COR-L47 (cell line): Measurements from ENCODE around the gene KSR2.
"Not testable (repeated sequence)": the region's sequence is repeated elsewhere in the genome, so short reads cannot be mapped to it uniquely, and the experiment has no call there.

Experiments used
- DNase-seq: peaks from one replicate; lab custom pipeline; 2025; lab: John Stamatoyannopoulos, UW

The KSR2 gene

DNA sequence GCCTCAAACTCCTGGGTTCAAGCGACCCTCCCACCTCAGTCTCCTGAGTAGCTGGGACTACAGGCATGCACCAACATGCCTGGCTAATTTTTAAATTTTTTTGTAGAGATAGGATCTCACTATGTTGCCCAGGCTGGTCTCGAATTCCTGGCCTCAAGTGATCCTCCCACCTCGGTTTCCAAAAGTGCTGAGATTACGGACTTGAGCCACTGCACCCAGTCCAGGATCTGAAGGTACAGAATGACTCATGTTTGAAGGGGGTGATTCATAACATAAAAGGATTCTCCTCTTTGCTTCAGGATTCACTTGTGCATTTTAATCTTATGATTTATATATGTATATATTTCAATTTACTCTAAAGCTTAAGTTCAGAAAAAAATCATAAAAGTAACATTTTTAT is 111.7 kb downstream of the KSR2 start:
- DNase-seq = not testable (repeated sequence)

DNA sequence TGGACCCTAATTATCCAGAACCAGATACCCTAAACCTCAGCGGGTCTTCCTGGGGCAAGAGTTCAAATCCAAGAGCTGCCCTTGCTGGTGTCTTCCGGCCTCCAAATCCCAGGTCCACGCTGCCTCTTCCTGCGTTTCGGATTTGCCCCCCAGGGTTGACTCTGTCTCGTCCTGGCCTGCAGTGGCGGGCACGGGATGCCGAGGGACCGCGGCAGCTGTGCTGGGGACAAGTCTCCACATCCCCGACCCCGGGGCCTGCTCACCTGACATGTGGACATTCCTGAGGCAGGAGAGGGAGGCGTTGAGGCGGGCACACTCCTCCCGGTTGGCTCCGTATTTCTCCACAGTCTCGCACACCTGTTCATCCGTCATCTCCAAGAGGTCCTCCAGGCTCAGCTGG is 113.6 kb downstream of the KSR2 start:
- no peak for DNase-seq

DNA sequence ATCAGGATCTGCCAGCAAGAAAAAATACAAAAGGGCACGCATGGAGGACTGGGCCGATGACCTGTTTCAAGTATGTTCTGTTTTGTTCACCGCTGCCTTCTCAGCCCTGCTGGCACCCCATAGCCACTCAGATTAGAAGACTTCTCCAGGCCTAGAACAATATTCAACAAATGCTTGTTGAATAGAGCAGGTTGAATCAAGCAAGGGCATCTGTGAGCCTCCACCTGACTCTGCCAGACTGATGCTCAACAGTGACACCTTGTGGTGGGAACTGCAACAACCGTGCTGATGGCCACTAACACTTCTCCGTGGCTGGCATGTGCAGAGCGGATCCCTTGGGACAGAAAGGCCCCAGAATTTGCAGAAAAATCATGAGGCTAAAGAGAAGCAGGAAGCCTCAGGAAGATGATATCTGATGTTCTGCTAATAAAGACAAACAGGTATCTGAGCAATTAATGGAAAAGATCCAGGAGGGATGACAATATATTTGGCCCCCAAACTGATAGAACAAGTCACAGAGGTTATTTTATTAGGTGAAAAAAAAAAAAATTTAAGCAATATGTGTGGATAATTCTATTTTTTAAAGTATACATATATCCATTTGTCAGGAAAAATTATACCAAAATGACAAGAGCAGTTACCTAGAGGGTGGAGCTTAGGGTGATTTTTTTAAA is 114.3 kb downstream of the KSR2 start:
- DNase-seq = peak; percentile 13

DNA sequence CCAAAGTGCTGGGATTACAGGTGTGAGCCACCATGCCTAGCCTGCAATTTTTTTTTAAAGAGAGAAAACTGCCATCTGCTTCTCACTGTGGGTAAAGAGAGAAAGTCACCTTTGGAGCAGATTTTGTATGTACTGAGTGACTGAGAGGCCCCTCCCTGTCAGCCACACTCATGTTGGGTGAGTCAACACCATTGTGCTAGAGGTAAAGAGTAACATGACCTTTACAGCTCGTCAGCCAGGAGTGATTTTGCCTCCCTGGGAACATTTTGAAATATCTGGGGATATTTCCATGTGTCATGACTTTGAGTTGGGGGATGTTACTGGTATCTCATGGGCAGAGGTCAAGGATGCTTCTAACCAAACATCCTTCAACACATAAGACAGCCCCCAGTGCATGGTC is 115.2 kb downstream of the KSR2 start:
- DNase-seq = no peak

DNA sequence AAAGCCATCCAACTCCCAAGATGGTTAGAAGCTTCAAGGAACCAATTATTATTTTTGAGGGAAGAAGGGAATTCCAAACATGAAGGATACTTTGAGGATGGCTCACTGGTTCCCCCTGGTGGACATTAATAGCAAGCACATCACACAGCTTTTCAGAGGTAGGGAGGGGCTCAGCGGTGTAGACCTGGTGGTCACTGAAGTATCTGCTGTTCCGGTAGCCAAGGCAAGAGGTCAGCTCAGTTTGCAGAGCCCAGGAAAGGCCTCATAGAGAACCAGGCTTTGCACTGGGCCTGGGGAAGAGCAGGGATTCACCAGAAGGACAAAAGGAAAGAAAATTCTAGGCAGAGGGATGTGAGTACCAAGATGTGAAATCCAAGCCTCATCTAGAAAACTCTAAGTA is 118.7 kb downstream of the KSR2 start:
- peak; percentile 18 for DNase-seq

DNA sequence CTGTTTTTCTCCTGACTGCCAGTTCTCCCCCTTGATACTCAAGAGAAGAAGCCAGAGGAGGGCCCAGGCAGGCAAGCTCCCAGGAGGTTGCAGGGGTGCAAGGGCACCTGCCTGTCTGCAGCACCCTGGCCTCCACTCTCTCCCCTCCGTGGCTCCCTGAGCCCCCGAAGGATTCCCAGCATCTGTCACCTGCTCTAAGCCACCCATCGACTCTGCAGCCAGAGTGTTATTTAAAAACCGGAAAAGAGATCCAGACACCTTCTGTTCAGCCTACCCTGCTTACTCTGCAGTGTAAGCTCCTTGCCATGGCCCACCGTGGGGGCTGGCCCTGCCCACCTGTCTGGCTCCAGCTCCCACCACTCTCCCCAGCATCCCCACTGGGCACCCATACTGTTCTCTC is 121.4 kb downstream of the KSR2 start:
- DNase-seq = no peak

DNA sequence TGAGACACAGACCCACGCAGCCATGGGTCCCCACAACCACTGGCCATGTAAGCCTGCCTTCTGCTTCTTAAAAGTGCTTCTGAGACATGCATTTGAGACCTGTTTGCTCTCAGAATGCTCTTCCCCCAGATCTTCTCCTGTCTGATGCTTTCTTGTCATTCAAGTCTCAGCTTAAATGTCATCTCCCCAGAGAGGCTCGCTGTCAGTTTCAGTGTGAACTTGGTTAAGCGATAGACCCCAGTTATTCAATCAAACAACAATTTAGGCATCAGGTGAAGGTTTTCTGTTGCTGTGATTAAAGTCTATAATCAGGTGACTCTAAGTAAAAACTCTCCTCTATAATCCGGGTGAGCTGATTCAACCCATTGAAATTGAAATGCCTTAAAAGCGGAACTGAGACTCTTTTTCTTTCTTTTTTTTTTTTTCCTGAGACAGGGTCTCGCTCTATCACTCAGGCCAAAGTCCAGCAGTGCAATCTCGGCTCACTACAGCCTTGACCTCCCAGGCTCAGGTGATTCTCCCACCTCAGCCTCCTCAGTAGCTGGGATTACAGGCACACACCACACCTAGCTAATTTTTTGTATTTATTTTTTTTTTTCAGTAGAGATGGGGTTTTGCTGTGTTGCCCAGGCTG is 123.4 kb downstream of the KSR2 start:
- no peak for DNase-seq

DNA sequence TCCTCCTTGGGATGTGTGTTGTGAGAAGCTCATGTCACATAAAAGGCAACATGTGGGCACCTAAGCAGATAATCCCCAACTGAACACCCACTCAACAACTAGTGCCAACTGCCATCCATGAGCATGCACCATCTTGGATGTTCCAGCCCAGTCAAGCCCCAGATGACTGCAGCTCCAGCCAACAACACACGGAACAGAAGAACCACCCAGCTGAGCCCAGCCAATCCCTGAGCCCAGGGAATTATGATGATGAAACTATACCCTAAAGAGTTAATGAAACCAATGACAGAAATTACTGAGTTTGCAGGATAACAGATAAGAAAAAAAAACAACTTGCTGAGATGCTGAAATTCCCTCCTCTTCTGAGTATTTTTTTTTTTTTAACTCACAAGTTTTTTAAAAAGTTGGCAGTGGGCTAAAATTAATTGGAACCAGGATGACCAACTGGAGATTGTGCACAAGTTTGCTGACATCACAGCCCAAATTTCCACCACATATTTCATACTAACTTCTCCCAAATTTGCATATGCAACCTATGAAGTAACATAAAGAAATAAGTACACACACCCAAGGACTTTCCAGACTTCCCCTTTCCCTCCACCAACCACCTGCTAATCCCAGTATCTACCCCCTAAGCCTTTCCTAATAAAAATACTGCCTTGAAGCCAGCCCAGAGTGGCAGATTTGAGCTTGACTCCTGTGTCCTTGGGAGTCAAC is 124.5 kb downstream of the KSR2 start:
- DNase-seq = no peak

DNA sequence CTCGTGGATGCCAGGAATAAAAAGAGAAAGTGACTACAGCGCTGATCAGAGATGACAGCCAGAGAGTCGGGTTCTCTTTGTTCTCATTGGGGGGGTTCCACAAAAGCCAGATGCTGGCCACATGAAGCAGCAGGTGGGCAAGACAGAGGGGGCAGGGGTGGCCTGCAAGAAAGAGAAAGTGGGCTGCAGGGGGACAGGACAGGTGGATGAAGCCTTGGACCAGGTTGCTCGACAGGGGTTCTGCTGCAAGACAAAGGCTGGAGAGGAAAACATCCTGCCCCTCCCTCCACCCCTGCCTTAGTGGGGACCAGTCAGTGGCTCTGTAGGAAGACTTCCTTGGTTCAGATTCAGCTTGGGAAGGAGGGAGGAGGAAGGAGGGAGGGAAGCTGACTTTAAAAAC is 126.2 kb downstream of the KSR2 start:
- no peak for DNase-seq

DNA sequence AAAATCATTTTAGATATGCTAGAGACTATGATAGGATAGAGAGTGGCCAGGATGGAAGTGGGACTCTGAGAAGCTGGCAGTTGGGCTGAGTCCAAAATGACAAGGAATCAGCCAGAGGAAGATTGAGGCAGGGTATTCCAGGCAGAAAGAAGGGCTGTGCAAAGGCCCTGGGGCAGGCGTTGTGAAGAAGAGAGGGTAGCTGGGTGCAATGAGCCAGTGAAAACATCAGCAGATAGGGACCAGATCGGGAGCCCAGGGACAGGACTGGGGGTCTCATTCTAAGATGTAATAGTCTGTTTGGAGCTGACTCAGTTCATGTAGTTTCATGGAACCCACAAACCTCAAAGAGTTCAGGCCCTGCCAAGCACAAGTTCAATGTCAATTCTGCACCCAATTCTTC is 126.6 kb downstream of the KSR2 start:
- no peak for DNase-seq

DNA sequence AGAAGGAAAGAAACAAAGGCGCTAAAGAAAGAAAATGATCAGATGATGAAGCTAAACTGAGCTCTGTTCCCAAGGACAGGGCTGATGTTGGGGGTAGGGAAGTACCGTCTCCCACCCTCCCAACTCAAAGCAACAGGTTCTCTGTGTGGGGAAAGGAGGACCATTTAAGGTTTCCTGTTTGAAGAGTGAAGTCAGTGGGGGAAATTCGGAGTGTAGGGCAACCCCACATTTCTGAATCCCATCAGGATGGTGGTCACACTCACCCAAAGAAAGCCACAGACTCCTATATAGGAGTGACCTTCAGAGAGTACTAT is 131.1 kb downstream of the KSR2 start:
- no peak for DNase-seq

DNA sequence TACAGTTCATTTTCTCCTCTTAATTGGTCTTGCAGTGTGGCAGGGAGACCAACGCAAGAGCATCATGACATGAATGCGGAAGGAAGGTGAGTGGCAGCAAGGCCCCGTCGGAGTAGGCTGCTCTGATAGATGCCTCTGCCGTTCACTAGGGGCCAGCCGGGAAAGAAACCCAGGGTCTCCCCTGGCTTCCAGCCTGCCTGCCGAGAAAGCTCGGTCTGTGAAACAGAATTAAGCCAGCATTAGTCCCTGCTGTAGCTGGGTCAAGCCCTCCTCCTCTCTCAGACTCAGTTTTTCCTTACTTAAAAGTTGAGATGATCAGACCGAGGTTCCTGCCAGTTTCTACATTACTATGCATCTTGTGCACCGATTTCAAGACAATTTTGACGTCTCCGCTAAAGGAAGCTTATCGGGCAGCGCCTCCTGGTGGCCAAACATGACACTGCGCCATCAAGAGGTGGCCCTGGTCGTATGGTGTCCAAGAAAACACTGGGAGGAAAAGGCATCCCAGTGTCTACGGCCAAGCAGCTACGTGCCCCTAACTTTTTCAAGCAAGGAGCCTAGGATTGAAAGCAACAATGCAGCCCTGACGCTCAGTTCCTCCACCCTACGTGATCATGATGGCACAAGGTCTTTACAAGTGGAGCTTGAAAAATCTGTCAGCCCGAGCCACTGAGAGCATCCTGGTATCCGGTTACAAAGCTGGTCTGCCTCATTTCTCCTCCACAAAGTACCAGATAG is 131.6 kb downstream of the KSR2 start:
- DNase-seq = peak; percentile 25

DNA sequence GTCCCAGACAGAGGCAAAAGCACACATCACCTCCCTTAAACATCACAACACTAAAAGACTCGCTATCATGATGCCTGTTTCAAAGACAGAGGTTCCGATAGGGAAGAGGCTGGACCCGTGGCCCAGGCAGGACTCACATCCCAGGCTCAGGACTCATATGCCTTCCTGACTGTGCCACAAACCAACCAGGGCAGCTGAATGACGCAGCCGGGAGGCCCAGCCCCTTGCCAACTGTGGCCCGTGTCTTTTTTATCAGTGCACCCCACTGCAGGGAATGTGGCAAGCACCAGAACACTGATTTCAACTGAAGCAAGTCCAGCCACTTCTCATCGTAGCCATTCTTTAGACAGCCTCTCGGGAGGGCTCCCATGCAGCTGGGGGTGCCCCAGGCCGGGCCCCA is 132.3 kb downstream of the KSR2 start:
- DNase-seq = no peak

DNA sequence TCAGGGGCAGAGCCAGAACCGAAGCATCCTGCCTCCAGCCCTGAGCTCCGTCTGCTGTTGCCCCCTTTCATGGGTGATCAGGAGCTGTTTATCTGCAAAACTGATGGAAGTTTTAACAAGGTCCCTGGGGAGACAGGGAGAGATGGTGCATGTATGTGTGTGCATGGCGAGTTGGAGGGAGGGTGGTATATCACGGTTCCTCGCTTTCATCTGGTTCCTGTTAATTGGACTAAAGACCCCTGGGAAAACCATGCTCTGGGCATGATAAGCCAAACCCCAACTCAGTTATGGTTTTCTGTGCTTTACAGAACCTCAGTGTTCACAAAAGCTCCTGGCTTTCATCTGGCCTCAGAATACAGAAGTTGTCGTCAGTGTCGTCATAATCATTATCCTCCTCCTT is 133.6 kb downstream of the KSR2 start:
- DNase-seq = no peak

DNA sequence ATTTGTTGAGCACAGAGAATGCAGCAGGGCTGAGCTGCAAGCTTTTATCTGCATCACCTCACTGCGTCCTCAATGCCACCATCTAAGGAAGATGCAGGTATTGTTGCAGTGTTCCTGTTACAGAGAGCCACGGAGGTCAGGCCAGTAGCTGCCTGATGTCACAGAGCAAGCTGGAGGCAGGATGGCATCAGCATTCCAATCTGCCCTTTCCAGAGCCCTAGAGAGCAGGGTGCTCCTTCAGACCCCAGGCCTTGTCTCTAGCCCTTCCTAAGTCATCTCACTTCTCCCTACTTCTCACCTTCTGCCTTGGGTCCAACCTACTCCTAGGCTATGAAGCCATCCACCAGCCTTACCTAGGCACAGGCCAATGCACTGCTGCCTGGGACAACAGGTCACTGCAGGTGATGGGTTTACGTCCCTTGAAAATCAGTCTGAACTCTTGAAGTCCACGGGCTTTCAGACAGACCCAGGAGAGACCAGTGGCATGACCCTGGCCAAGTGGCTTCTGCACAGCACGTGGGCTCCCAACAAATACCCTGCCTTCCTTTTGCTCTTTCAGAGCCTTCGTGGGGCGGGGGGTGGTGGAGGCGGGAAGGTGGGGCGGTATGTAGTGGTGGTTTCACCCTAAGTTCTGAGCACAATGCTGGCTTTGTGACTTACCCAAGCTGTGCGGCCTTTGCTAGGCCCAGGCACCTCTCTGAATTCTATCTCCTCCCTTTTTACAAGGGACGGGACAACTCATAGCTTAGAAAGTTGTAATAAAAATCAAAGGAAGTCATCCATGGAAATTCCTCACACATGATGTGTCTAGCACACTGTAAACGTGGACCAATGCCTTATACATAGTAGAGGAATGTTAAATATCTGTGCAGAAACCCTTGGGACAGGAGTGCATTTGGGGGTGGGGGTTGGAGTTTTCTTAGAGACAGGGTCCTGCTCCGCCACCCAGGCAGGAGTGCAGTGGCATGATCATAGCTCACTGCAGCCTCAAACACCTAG is 136.0 kb downstream of the KSR2 start:
- DNase-seq = no peak

DNA sequence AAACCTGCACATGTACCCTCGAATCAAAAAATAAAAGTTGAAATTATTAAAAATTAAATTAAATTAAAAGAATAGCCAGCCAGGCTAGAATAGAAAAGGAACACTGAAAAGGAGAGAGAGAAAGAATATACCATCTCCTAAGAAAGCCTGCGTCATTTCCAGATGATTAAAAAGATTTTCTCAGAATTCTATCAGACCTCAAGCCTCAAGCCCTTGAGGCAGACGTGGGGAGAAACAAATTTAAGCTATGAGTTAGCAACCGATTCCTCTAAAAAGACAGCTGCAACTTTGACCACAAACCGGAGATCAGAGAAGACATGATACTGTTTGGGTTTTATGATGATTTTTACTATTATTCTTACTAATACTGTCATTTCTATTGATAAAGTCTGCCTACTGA is 138.3 kb downstream of the KSR2 start:
- DNase-seq = no peak

DNA sequence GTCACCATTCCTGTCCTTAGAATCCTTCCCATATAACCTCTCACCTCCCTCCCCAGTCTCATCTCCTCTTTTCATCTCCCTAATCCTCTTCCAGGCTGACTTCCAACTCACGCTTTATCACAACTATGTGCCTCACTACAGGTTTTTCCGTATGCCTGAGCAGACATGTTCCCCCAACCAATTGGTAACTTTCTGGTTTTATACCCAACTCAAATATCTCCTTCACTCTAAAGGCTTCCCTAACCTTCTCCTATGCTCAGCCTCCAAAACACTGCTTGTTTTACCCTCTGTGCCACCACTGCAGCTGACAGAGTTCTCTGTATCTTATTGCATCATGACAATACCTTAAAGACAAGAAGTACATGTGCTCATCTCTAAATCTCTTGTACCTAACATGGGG is 139.7 kb downstream of the KSR2 start:
- DNase-seq = no peak

DNA sequence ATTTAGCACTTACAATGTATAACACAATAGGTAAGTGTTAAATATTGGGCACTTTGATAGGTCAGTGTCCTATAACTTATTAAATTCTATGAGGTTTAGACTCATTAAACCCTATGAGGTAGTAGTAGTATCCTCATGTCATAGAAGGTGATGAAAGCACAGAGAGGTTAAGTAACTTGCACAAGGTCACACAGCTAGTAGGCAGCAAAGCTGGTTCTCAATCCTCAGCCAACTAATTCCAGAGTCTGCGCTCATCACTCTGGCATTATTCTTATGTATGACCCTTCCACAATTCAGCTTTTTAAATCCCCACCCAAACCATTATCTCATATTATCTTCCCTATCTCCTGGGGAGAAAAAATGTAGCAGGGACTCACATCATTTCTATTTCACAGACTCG is 141.1 kb downstream of the KSR2 start:
- no peak for DNase-seq

DNA sequence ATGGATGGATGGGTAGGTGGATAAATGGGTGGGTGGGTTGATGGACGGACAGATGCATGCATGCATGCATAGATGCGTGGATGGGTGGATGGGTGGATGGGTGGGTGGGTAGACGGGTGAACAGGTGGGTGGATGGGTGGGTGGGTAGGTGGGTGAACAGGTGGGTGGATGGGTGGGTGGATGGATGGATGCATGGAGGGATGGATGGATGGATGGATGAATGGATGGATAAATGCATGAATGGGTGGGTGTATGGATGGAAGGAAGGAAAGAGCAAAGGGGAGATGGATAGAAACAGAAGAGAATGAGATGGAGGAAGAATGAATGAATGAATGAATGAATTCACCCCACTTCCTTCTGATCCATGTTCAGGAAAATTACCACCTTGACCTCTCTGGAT is 143.0 kb downstream of the KSR2 start:
- DNase-seq = no peak

DNA sequence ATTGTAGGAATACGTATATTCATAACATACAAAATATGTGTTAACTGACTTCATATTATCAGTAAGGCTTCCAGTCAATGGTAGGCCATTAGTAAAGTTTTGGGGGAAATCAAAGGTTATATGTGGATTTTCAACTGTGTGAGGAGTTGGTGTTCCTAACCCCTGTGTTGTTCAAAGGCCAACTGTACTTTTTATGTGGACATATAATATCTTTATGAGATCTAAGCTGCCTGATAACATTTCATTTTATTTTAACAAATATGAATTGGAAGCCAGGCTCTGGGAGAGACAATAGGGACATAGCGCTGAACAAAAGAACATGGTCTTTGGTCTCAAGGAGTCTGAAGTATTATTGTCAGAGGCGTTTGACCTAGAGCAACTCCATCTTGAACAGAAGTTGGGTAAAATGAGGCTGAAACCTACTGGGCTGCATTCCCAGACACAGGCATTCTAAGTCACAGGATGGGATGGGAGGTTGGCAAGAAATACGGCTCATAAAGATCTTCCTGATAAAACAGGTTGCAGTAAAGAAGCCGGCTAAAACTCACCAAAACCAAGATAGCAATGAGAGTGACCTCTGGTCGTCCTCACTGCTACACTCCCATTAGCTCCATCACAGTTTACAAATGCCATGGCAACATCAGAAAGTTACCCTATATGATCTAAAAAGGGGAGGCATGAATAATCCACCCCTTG is 147.2 kb downstream of the KSR2 start:
- no peak for DNase-seq
